ENCODE data around the gene DUSP8.

The DUSP8 gene

GRCh38 chr11:1560649-1561251 is 11.3 kb downstream of the DUSP8 start:
- H3K27ac ChIP-seq (ENCODE audit: low read depth, low read length): no peak overlapping the region
- H3K9me3 ChIP-seq (ENCODE audit: control insufficient read depth in 1 of 2, low read length in 2 of 2): no peaks in the 10 kb centered on the region
- no peak overlapping the region for H3K4me3 ChIP-seq (ENCODE audit: low read depth in 1 of 2, low read length in 2 of 2)
- no peak overlapping the region for H3K9ac ChIP-seq (ENCODE audit: low read depth in 1 of 2, low read length in 2 of 2)
- H3K4me1 ChIP-seq (ENCODE audit: control insufficient read depth in 1 of 2, insufficient read depth in 2 of 2, low read length in 2 of 2): peaks cover 33 to 57% of the 10 kb centered on the region in 2 donors
- no peaks in the 10 kb centered on the region for H3K27me3 ChIP-seq (ENCODE audit: control insufficient read depth in 1 of 2, insufficient read depth in 2 of 2, low read length in 2 of 2)
- H3K36me3 ChIP-seq (ENCODE audit: control insufficient read depth in 1 of 2, insufficient read depth in 2 of 2, low read length in 2 of 2): no peaks in the 10 kb centered on the region

GRCh38 chr11:1560002-1560648 is 11.9 kb downstream of the DUSP8 start:
- H3K36me3 ChIP-seq (ENCODE audit: control insufficient read depth in 1 of 2, insufficient read depth in 2 of 2, low read length in 2 of 2): no peaks in the 10 kb centered on the region
- H3K4me3 ChIP-seq (ENCODE audit: low read depth in 1 of 2, low read length in 2 of 2): no peak overlapping the region

GRCh38 chr11:1559111-1559951 is 12.7 kb downstream of the DUSP8 start:
- H3K27ac ChIP-seq (ENCODE audit: low read depth, low read length): peak overlapping the region; percentile 77
- H3K4me1 ChIP-seq (ENCODE audit: control insufficient read depth in 1 of 2, insufficient read depth in 2 of 2, low read length in 2 of 2): peaks cover 31 to 65% of the 10 kb centered on the region in 2 donors
- H3K36me3 ChIP-seq (ENCODE audit: control insufficient read depth in 1 of 2, insufficient read depth in 2 of 2, low read length in 2 of 2): no peaks in the 10 kb centered on the region
- H3K9ac ChIP-seq (ENCODE audit: low read depth in 1 of 2, low read length in 2 of 2): peak overlapping the region in 1 of 2 donors; percentile 43
- H3K4me3 ChIP-seq (ENCODE audit: low read depth in 1 of 2, low read length in 2 of 2): peak overlapping the region; percentile 22 to 28
- no peaks in the 10 kb centered on the region for H3K9me3 ChIP-seq (ENCODE audit: control insufficient read depth in 1 of 2, low read length in 2 of 2)
- no peaks in the 10 kb centered on the region for H3K27me3 ChIP-seq (ENCODE audit: control insufficient read depth in 1 of 2, insufficient read depth in 2 of 2, low read length in 2 of 2)

More at GRCh38 chr11:1560002-1560648, 11.9 kb downstream of the DUSP8 start:
- Histone ChIP-seq H3K9ac (ENCODE audit: low read depth in 1 of 2, low read length in 2 of 2) (no peak overlapping the region), H3K9me3 (ENCODE audit: control insufficient read depth in 1 of 2, low read length in 2 of 2) (no peaks in the 10 kb centered on the region), H3K27ac (ENCODE audit: low read depth, low read length) (no peak overlapping the region), H3K27me3 (ENCODE audit: control insufficient read depth in 1 of 2, insufficient read depth in 2 of 2, low read length in 2 of 2) (no peaks in the 10 kb centered on the region), H3K4me1 (ENCODE audit: control insufficient read depth in 1 of 2, insufficient read depth in 2 of 2, low read length in 2 of 2) (peaks cover 37 to 63% of the 10 kb centered on the region in 2 donors)

GRCh38 chr11:1558775-1559110 is 13.3 kb downstream of the DUSP8 start:
- peaks cover 29 to 61% of the 10 kb centered on the region in 2 donors for H3K4me1 ChIP-seq (ENCODE audit: control insufficient read depth in 1 of 2, insufficient read depth in 2 of 2, low read length in 2 of 2)
- H3K27ac ChIP-seq (ENCODE audit: low read depth, low read length): peak overlapping the region; percentile 77
- H3K9me3 ChIP-seq (ENCODE audit: control insufficient read depth in 1 of 2, low read length in 2 of 2): no peaks in the 10 kb centered on the region
- no peaks in the 10 kb centered on the region for H3K27me3 ChIP-seq (ENCODE audit: control insufficient read depth in 1 of 2, insufficient read depth in 2 of 2, low read length in 2 of 2)
- H3K36me3 ChIP-seq (ENCODE audit: control insufficient read depth in 1 of 2, insufficient read depth in 2 of 2, low read length in 2 of 2): no peaks in the 10 kb centered on the region
- H3K4me3 ChIP-seq (ENCODE audit: low read depth in 1 of 2, low read length in 2 of 2): peak overlapping the region in 1 of 2 donors; percentile 28
- peak overlapping the region in 1 of 2 donors; percentile 43 for H3K9ac ChIP-seq (ENCODE audit: low read depth in 1 of 2, low read length in 2 of 2)

GRCh38 chr11:1557904-1558774 is 13.9 kb downstream of the DUSP8 start:
- Histone ChIP-seq H3K9ac (ENCODE audit: low read depth in 1 of 2, low read length in 2 of 2) (peak overlapping the region in 1 of 2 donors; percentile 43), H3K9me3 (ENCODE audit: control insufficient read depth in 1 of 2, low read length in 2 of 2) (no peaks in the 10 kb centered on the region), H3K27ac (ENCODE audit: low read depth, low read length) (peak overlapping the region; percentile 77), H3K36me3 (ENCODE audit: control insufficient read depth in 1 of 2, insufficient read depth in 2 of 2, low read length in 2 of 2) (no peaks in the 10 kb centered on the region), H3K4me1 (ENCODE audit: control insufficient read depth in 1 of 2, insufficient read depth in 2 of 2, low read length in 2 of 2) (peaks cover 29 to 61% of the 10 kb centered on the region in 2 donors), H3K27me3 (ENCODE audit: control insufficient read depth in 1 of 2, insufficient read depth in 2 of 2, low read length in 2 of 2) (no peaks in the 10 kb centered on the region), H3K4me3 (ENCODE audit: low read depth in 1 of 2, low read length in 2 of 2) (peak overlapping the region in 1 of 2 donors; percentile 28)

GRCh38 chr11:1557051-1557884 is 14.8 kb downstream of the DUSP8 start:
- no peaks in the 10 kb centered on the region for H3K27me3 ChIP-seq (ENCODE audit: control insufficient read depth in 1 of 2, insufficient read depth in 2 of 2, low read length in 2 of 2)
- H3K9ac ChIP-seq (ENCODE audit: low read depth in 1 of 2, low read length in 2 of 2): no peak overlapping the region
- no peaks in the 10 kb centered on the region for H3K36me3 ChIP-seq (ENCODE audit: control insufficient read depth in 1 of 2, insufficient read depth in 2 of 2, low read length in 2 of 2)
- peaks cover 29 to 60% of the 10 kb centered on the region in 2 donors for H3K4me1 ChIP-seq (ENCODE audit: control insufficient read depth in 1 of 2, insufficient read depth in 2 of 2, low read length in 2 of 2)
- H3K9me3 ChIP-seq (ENCODE audit: control insufficient read depth in 1 of 2, low read length in 2 of 2): no peaks in the 10 kb centered on the region
- H3K27ac ChIP-seq (ENCODE audit: low read depth, low read length): peak overlapping the region; percentile 20
- no peak overlapping the region for H3K4me3 ChIP-seq (ENCODE audit: low read depth in 1 of 2, low read length in 2 of 2)

- no peaks in the 10 kb centered on the region for H3K36me3 ChIP-seq (ENCODE audit: control insufficient read depth in 1 of 2, insufficient read depth in 2 of 2, low read length in 2 of 2)
- no peak overlapping the region for H3K9ac ChIP-seq (ENCODE audit: low read depth in 1 of 2, low read length in 2 of 2)
- H3K27ac ChIP-seq (ENCODE audit: low read depth, low read length): no peak overlapping the region
- no peaks in the 10 kb centered on the region for H3K27me3 ChIP-seq (ENCODE audit: control insufficient read depth in 1 of 2, insufficient read depth in 2 of 2, low read length in 2 of 2)
- H3K4me3 ChIP-seq (ENCODE audit: low read depth in 1 of 2, low read length in 2 of 2): no peak overlapping the region
- H3K9me3 ChIP-seq (ENCODE audit: control insufficient read depth in 1 of 2, low read length in 2 of 2): no peaks in the 10 kb centered on the region
- H3K4me1 ChIP-seq (ENCODE audit: control insufficient read depth in 1 of 2, insufficient read depth in 2 of 2, low read length in 2 of 2): peaks cover 29 to 52% of the 10 kb centered on the region in 2 donors
These were observed 15.7 kb downstream of the DUSP8 start for GRCh38 chr11:1556278-1556902.

GRCh38 chr11:1555713-1556153 is 16.3 kb downstream of the DUSP8 start:
- H3K4me1 ChIP-seq (ENCODE audit: control insufficient read depth in 1 of 2, insufficient read depth in 2 of 2, low read length in 2 of 2): peaks cover 29 to 46% of the 10 kb centered on the region in 2 donors
- H3K27ac ChIP-seq (ENCODE audit: low read depth, low read length): no peak overlapping the region
- H3K9me3 ChIP-seq (ENCODE audit: control insufficient read depth in 1 of 2, low read length in 2 of 2): no peaks in the 10 kb centered on the region
- no peak overlapping the region for H3K4me3 ChIP-seq (ENCODE audit: low read depth in 1 of 2, low read length in 2 of 2)
- H3K36me3 ChIP-seq (ENCODE audit: control insufficient read depth in 1 of 2, insufficient read depth in 2 of 2, low read length in 2 of 2): no peaks in the 10 kb centered on the region
- H3K9ac ChIP-seq (ENCODE audit: low read depth in 1 of 2, low read length in 2 of 2): no peak overlapping the region
- H3K27me3 ChIP-seq (ENCODE audit: control insufficient read depth in 1 of 2, insufficient read depth in 2 of 2, low read length in 2 of 2): no peaks in the 10 kb centered on the region
